Measurements from ENCODE around the gene ADCY5.

The ADCY5 gene

DNA sequence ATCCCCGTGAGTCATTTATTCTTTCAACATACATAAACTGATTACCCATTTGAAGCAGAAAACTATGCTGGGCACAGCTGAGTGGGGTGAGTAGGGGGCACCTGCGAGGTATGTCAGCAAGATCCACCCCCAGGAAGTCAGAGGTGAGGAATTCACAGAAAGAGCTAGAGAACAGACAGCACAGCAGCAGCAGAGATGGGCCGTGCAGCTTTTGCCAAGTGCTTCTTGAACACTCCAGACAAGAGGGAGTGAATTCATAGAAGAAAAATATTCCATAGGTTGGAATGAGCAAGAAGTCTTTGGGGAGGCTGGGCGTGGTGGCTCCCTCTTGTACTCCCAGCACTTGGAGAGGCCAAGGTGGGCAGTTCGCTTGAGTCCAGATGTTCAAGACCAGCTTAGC, 9.4 kb upstream of the ADCY5 start:
- no peak for DNase-seq (ENCODE audit: low read depth)

DNA sequence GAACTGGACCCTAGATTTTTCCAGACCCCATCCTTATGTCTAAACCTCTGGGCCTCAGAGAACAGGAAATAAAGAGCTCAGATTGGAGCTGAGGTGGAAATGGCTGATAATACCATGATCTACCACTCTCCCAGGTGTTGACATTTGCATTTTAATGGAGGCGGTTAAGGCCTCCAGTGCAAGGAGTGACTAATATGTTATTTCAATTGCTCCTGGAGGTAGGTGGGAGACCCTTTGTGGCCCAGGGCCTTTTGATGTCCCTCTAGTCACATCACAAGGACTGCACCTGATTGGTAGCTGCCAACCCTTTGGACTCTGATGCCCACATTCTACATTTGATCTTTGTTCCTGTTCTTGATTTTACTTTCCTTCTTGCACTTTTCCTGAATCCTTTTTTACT, 9.0 kb upstream of the ADCY5 start:
- no peak for DNase-seq (ENCODE audit: low read depth)

DNA sequence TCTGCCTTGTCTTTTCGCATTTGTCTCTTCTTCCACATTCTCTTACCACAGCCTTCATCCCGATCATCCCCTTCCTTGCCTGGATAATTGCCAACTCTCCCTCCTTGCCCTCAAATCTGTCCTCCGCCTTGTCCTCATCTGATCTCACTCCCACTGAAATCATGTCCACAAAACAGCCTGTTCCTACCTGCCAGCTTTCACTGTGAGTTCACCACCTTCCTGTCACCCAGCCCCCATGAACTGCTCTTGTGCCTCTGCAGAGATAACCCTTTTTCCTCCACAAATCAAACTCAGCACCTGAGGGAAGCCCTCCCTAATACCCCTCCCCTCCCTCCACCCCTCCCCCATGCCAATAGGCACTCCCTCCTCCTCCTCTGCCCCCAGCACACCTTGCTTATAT, 4.8 kb upstream of the ADCY5 start:
- no peak for DNase-seq (ENCODE audit: low read depth)

DNA sequence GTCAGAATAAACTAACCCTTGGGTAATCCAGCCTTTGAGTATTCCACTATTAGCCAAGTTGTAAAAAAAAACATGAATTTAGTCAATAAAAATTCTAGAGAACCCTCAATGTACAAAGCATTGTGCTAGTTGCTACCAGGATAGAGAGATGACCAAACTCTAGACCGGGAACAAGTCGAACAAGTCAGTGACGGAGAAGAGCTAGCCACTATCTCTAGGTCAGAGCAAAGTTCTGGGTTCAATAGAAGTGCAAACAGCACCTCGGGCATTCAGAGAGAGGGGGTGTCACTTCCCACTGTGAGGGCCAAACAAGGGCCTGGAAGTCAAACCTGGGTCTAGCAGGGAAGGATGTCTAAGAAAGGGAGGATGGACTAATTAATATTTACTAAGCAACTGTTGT, 2.3 kb upstream of the ADCY5 start:
- no peak for DNase-seq (ENCODE audit: low read depth)

DNA sequence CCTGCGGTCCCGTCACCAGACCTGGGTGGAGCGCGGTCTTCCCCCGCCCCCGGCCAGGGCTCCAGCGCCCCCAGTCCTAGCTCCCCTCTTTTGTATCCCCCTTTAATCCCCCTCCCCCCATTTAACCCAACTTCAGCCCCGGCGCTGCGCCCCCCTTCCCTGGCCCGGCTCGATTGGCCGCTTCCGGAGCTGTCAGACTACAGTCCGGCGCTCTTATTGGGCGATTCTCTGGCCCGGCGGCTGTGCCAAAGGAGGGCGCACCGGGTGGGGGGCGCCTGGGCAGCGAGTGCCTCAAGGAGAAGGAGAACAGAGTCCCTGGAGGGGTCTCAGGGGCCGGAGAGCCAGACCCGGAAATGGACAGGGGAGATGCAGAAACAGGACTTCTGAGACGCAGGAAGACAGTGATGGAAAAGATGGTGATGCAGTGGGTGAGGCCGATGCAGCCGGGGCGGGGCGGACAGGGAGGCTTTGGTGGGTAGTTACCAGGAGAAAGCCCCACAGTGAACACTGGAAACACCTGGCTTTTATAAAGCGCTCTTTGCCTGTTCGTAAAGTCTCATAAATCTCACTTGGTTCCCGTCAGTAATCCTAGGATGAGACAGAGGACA, 1.2 kb upstream of the ADCY5 start:
- no peak for DNase-seq (ENCODE audit: low read depth)

DNA sequence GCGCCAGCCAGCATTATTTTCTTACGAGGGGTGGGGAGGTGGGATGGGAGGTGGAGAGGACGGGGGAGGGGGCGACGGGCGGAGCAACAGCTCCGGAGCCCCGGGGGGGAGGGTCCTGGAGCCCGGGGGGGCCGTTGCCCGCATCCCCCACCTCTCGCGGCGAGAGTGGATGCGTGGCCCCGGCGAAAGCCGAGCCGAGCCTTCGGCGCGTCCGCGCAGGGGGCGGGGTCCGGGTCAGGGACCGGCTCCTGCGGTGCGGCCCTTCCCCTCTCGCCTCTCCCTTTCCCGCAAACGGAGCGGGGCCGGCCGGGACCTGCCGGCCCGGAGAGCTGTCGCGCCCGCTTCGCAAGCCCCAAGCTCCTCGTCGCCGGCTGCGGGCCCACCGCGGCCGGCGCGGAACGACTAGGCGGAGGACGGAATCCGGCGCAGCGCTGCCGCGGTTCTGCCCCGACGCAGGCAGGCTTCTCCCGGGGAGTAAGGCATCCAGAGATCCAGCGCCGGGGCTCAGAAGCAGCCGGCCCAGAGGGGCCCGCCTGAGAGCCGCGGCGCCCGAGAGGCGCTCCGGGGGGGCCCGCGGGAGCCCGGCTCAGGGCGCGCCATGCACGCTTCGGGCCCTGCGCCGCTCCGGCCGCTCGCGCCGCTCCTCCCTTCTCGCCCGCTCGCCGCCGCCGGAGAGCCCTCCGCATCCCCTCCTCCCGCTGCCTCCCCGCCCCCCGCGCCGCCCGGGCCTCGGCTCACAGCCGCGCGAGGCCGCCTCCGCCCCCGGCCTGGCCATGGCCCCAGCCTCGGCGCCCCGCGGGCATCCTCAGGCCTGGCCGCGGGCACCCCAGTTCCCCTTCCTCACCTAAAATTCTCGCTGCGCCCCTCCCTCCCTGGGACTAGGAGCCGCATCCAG, 459 bp upstream of the ADCY5 start:
- no peak for DNase-seq (ENCODE audit: low read depth)

DNA sequence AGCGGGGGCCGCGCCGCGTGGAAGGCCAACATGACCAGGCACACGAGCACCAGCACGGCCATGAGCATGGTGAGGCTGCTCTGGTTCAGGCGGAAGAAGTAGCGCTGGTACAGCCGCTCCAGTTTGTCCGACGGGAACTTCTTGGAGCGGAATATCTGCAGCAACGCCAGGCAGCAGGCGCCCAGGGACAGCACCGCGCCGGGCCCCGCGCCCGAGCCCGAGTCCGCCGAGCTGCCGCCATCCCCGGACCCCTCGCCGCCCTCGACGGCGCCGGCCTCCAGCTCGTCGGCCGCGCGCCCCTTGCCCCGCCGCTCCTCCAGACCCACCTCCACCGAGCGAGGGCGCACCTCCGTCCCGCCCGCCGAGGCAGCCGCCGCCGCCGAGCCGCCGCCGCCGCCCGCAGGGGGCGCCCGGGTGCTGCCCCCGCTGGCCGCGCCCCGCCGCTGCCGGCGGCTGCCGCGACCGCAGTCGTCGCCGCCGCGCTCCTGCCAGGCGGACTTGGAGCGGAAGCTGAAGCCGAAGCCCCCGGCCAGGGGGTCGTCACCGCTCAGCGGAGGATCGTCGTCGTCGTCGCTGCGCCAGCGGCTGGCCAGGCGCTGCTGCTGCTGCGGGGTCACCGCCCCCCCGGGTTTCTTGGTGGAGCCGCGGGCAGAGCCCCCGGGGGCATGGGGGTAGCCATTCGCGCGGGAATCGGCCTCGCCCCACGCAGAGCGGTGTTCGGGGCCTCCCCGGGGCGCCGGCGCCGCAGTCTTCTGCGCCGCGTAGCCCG, 957 bp downstream of the ADCY5 start:
- no peak for DNase-seq (ENCODE audit: low read depth)

DNA sequence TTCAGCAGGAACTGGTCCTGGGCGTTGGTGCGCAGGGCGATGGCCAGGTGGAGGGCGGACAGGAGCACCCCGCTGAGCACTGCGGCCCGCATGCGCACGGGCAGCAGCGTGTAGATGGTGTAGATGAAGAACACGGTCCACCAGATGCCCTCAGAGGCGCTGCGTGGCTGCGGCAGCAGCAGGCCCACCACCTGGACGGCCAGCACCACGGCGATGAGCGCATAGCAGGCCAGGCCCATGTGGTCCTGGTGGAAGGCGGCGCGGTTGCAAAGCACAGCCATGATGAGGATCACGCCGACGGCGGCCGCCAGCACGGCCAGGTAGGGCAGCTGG, 1.5 kb downstream of the ADCY5 start:
- DNase-seq (ENCODE audit: low read depth), result no peak

DNA sequence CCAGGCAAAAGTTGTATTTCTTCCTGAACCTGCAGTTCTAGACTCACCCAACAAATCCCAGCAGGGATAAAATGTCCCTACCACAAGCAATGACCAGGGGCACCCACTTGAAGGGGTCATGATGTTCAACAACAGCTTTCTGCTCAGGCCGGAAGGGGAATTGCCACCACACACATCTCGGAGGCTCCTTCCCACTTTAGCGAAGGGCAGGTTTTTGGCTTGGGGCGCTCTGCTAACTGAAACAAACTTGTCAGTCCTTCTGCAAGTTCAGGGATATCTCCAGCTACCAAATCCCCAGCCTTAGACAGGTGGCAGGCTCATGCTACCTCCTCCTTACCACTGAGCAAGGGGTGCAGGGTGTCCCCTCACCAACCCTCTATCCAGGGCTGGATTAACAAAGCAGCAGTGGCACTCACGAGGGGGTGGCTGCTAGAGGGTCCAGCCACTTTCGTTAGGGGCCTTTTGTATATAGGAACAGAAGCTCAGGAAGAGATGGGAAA, 2.2 kb downstream of the ADCY5 start:
- no peak for DNase-seq (ENCODE audit: low read depth)

DNA sequence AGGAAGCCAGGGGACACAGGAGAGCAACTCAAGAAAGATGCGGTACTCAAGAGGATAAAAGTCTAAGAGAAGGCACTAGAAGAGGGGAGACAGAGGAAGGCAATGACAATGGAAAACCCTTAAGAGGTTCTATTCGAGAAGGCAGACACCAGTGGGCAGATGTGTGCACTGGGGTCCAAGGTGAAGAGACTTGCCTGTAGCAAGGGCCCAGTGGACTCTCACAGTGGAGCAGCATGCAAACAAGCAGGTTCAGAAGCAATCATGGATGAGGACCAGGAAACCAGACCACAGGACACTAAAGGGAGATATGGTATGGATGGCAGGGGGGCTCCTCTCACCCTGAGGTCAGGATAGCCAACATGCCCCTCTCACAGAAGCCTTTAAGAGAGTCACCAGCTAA, 2.7 kb downstream of the ADCY5 start:
- no peak for DNase-seq (ENCODE audit: low read depth)

DNA sequence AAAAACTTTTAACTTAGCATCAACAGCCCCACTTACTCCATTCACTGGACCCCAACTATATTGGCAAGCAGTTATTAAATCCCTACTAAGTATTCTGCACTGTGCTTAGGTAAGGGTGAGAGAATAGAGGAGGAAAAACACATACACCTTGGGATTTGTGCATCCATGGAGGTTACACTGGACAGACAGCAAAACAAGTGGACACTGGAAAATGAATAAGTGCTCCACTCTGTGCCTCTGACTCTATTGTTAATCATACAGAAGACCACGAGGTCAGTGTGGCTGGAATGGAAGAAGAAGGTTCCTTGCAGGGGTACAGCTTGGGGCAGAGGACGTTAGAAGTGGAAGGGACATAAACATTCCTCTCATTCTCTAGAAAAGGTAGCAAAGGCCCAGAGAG, 3.2 kb downstream of the ADCY5 start:
- no peak for DNase-seq (ENCODE audit: low read depth)

DNA sequence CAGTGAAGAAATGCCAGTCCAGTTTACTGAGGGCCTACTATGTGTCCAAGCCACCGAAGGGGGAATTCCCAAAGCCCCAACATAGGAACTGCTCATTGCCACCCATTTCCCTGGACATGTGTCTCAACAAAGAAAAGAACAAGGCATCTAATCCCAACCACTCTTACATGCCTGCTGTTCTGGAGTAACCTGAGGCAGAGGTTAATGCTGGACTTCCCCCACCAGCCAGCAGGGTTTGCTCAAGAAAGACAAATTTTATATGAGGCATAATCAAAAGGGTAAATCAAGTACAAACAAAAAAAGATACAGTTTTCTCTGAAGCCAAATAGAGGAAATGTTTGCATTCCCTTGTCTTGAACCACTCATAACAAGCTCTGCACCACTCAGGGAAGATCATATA, 4.1 kb downstream of the ADCY5 start:
- DNase-seq (ENCODE audit: low read depth), result no peak

DNA sequence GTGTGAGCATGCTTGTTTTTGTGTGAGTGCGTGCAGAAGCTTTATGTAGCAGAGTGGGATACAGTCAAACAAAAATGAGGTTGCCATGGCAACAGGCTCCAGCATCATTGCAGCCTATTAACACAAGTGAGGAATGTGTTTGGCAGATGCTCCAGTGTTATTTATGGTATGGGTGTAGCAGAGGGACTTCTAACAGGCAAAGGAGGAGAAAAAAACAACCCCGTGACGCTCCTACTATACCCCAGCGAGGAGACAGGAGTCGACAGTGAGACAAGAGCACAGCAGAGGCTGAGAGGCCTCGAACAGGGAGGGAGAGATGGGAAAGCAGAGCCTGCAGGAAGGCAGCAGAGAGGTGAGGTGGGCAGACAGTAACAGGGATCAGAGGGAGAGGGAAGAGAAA, 4.9 kb downstream of the ADCY5 start:
- DNase-seq (ENCODE audit: low read depth), result no peak

DNA sequence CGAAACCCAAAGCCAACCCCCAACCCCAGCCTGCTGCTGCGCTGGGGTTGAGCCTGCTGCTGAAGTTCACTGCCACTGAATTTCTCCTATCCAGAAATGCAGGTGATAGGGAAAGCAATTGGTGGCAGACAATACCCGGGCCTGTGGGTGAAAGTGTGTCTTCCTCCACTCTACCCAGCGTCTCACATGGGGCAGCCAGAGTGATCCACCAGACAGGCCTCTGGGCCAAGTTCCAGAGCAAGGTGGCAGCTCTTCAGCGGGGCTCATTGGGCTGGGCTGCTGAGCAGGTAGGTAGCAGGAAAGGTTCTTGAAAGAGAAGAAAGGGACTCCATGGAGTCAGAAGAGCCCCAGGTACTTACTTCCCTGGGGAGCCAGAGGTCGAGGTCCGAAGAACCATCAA, 6.0 kb downstream of the ADCY5 start:
- DNase-seq (ENCODE audit: low read depth), result no peak

DNA sequence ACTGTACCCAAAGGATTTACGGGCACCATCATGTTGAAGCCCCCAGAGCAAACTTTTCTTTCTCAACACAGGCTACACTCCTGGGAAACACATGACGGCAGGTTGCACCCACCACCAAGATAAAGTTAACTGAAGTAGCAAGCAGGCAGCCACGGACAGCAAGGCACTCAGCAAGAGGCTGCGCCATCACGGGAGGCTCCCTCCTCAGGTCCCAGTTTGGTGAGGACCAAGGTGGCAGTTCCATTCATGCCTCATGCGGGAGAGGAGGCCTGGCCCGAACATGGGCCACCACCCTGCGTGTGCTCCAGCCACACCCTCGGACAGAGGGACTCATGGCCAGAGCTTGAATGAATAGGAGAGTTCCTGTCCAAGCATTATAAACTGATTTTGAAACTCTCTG, 6.8 kb downstream of the ADCY5 start:
- no peak for DNase-seq (ENCODE audit: low read depth)

DNA sequence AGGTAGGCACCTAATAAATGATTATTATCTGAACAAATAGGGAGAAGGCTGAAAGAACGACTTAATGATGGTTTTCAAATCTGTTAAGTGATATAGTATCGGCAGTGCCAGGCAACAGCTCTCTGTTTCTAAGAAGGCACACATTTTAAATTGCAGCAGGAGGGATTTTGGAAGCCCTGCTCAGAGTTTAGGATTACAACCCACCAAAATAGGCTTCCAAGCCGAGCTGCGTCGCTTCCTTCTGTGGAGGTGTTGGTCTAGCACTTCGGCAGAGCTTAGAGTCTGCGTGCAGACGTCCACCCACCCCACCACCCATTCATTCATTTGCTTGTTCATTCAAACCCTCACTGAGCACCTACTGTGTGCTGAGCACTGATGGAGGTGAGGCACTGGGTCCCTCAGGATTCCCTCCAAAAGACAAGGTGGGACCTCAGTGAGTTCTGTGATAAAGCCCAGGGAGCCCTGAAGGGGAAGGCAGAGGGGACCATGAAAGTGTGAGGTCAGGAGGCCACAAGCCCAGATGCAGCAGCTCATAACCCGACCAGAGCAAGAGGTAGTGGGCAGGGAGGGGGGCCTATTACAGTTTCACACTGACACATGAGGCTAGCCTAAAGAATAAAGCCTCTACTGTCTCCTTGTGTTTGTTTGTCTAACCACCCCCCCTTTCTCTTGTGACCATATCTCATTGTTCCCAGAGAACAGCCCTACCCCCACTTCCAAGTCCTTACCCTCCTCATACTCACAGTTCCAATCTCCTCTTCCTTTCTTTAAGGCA, 8.9 kb downstream of the ADCY5 start:
- no peak for DNase-seq (ENCODE audit: low read depth)

DNA sequence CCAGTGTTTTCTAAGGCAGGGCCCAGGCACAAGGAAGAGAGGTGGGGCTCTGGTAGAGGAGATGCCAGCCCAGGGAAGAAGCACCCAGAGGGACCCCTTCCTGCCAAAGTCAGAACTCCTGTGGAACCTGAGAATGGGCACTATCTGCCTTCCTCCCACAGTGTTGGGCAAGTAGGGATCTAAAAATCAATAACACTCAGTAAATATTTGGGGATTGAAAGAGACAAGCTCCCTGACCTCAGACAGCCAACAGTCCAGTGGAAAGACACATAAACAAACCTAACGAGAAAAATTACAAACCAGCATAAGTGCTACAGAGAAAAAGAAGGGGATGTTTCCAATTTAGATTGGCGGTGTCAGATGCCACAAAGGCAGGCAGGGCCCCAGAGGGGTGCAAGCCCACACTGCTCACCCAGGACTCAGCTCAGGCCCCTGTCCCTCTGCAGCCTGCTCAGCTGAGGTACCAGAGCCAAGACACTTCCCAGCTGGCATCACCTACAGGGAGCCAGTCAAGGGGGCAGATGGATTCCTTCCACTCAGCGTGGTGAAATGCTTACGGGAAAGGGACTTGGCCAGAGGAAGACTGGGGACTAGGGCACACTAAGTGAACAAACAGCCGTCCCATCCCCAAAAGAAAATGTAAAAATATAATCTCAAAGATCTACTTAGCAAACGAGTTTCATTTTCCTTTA, 15.9 kb downstream of the ADCY5 start:
- DNase-seq (ENCODE audit: low read depth), result no peak

DNA sequence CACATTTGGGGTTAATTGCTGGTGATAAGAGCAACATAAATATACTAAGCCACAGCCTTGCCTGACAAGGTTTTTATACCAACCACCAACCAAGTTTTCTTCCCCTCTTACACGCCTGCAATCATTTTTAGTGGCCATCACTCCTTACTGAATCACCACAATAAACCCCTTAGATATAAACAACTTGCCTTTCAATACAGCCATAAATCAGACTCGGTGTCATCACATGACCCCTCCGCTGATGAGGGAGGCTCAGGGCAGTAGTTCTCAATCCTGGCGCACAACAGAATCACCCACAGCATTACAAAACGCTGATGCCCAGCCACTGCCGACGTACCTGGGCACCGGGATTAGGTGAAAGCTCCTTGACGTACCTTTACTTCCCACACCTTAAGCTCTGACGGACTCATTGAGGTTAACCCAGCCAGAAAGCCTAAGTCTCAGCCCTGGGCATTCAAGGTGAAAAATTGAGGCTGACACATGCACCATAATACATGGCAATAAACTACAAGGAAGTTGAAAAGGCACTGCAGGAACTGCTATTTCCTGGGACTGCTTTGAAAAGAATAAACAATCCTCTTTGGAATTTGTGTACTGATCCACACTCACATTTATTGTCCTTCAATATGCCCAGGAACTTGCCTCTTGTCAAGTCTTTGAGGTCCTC, 17.1 kb downstream of the ADCY5 start:
- no peak for DNase-seq (ENCODE audit: low read depth)

DNA sequence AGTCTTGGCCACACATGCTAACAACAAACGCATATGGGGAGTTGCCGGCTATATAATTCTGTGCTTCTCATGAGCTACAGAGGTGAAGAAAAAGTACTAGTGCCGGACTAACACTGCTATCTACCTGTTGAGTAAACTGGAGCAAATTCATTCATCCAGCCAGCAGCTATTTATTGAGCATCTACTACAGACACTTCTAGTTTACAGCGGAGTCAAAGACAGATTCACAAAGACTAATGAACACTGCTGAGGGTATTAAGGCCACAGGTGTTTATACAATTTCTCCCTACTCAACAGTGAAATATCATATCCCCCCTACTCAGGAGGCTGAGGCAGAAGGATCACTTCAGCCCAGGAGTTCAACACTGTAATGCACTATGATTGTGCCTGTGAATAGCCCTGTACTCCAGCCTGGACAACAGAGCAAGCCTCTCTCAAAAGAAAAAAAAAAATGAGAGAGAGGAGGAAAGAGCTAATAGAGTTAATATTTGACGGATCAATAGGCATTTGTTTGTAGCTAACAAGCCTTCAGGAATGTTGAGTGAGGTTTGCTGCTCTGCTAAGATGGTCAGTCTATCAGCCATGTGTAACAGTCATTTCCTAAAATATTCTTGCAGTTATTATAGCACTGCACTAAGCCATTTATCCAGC, 17.8 kb downstream of the ADCY5 start:
- no peak for DNase-seq (ENCODE audit: low read depth)

DNA sequence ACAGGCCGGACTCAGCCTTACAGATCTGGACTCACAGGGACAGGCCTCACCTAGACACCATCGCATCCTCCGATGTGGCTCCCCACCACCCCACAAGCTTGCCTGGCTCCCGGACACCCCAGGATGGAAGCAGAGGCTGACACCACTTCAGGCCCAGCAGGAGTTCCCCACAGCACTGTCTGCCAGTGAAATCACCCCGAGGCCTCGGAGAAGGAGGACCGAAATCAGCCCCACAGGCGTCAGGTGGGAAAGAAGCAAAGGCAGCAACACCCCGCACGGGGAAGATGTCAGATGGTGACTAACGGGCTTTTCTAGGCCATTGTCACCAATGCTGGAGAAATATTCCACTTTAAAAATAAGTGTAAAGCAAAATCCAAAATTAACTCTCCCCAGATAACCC, 18.6 kb downstream of the ADCY5 start:
- DNase-seq (ENCODE audit: low read depth), result no peak
